Fibroblast of pulmonary artery (primary cell): ENCODE results near the gene HCRT.

ENCODE experiments used
- DNase-seq: peaks from one replicate; pipeline ENCODE4 v3.0.0-alpha.2; 2010; ENCODE audit warnings: low read depth
- H3K4me3 ChIP-seq: replicated peaks from 2 replicates; pipeline ENCODE4 v1.5.1; 2011; ENCODE audit warnings: low read depth, mild to moderate bottlenecking, control low read depth, low read length, moderate library complexity
- CTCF ChIP-seq: IDR thresholded peaks from 2 replicates; pipeline ENCODE4 v1.5.1; 2011; ENCODE audit warnings: mild to moderate bottlenecking, control low read depth, low read length, inconsistent platforms; ENCODE audit errors: missing control alignments

HCRT gene

DNA sequence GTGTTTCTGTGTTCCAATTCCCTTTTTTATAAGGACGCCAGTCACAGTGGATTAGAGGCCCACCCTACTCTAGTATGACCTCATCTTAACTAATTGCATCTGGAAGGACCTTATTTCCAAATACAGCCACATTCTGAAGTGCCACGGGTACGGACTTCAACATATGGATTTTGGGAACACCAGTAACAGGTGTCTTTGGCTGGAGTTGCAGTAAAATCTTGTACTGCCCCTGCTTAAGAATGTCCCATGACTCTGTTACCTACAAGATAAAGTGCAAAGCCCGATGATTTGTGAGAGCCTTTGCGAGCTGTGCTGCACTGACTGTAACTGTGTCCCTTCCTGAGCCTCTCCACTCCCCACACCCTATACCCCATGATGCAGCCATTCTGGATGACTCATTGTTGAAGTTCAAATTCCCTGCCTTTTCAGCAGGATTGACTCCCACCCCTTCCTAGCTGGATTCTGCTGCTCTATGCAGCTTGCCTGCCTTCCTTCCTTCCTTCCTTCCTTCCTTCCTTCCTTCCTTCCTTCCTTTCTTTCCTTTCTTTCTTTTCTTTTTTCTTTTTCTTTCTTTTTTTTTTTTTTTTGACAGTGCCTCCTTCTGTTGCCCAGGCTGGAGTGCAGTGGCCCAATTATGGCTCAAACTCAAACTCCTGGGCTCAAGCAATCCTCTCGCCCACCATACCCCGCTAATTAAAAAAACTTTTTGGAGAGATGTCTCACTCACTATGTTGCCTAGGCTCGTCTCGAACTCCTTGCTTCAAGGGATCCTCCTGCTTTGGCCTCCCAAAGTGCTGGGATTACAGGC is 2.1 kb downstream of the HCRT start:
- TF ChIP-seq CTCF, result no peak
- DNase-seq, result peak; percentile 53
- peak overlapping the region; percentile 55 for H3K4me3 ChIP-seq

- H3K4me3 ChIP-seq, result no peak overlapping the region
- DNase-seq, result no peak
- TF ChIP-seq CTCF, result no peak
Observed at GRCh38 chr17:42181851-42182207, 3.4 kb downstream of the HCRT start.

- peak within 1 kb of the TSS; percentile 31 for H3K4me3 ChIP-seq
- TF ChIP-seq CTCF, result peak; percentile 57
- DNase-seq, result peak; percentile 83
Observed at GRCh38 chr17:42180922-42181850, 4.1 kb downstream of the HCRT start, which contains the start of gene KCNH4. TSS of gene KCNH4 (minus strand) at chr17:42181142. CDS start at chr17:42180945, 197 bp downstream.

DNA sequence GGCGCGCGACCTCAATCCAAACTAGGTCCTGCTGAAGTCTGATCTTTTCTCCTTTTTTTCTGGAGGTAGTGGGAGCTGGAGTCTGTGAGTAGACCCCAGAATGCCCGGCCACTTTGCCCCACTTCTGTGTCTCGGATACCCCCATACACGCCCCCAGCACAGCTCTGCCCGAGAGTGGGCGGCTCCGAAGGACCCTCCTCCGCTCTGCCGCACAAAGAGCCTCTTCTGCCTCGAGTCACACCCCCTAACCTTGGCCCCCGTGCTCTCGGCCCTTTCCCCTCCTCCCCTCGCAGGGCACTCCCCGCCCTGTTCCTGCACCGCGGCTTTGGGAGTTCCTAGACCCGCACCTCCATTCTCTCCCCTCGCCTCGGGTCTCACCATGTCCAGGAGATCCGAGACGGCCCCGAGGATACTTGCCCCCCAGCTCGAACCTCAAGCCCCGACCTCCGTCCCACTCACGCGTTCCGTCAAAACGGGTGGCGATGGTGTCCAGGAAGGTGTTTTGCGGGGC is 4.8 kb downstream of the HCRT start:
- H3K4me3 ChIP-seq, result no peak overlapping the region
- DNase-seq, result no peak
- no peak for TF ChIP-seq CTCF

DNA sequence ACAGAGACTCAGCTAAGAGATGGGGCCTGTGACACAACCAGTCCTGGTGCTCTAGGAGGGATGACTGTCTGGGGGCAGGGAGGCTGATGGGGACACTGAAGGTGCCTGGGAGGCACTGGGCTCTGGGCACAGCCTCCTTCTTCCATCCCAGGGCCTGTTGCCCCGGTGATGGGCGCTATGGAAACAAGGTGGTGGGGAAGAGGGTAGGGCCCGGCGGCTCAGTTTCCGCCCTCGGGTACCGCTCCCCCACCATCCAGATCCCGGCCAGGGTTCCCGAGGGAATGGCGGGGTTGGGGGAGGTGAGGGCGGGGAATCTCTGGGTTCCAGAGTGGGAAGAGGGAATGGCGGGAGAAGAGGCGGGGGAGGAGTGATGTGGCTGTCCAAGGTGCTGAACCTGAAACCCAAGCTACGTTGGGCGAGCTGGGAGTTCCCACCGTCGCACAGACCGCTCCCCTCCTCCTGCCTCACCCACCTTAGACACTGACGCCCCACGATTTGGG is 5.3 kb downstream of the HCRT start:
- no peak for TF ChIP-seq CTCF
- no peak overlapping the region for H3K4me3 ChIP-seq
- peak; percentile 51 for DNase-seq

DNA sequence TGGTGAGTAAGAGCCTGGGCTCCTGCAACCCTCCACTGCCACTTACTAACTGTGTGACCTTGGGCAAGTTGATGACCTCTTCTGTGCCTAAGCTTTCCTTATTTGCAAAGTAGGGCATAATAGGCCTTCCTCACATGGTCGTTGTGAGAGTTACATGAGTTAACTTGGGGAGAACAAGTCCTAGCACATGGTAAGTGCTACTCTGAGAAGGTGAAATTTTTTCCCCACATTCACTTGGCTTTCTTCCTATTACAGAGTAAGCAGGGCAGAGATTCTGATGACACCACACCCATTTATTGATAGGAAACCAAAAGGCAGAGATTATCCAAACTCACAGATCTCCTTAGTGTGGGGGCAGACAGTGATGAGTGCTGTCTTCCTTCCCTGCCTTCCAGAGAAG is 5.9 kb downstream of the HCRT start:
- DNase-seq, result no peak
- TF ChIP-seq CTCF, result no peak
- no peak overlapping the region for H3K4me3 ChIP-seq
